Neural cell (in vitro differentiated cells): Measurements from ENCODE around the gene KCNIP3. TPM values are rescaled to one million over a fixed set of nuclear protein-coding genes. Genes with fewer than 3 reads are reported as not detected.

Experiments used
- H2AFZ ChIP-seq: fragments of 200-600, 300-800 bp; sonication (generic), shearing (Covaris generic); 2 replicates; pipeline ENCODE4 v1.6.0; 2014; ENCODE audit warnings: low read depth, mild to moderate bottlenecking, antibody characterized with exemption, low read length, moderate library complexity
- H3F3A ChIP-seq: fragments of 200-600 bp; shearing (Covaris generic); 2 replicates; pipeline ENCODE4 v1.6.1; 2016; ENCODE audit warnings: mild to moderate bottlenecking, moderate library complexity, mixed read lengths, antibody characterized with exemption, low read length; ENCODE audit not compliant: insufficient read depth, poor library complexity, severe bottlenecking
- H3K27ac ChIP-seq: fragments of 200-600, 300-800 bp; sonication (generic), shearing (Covaris generic); 2 replicates; pipeline ENCODE4 v1.5.1; 2014; ENCODE audit warnings: mild to moderate bottlenecking, low read length, moderate library complexity
- H3K27me3 ChIP-seq: fragments of 300-800, 200-600 bp; sonication (generic), shearing (Covaris generic); 2 replicates; pipeline ENCODE4 v1.6.0; 2014; ENCODE audit warnings: mild to moderate bottlenecking, low read depth, low read length, moderate library complexity; ENCODE audit not compliant: insufficient read depth
- H3K36me3 ChIP-seq: fragments of 300-800, 200-600 bp; sonication (generic), shearing (Covaris generic); 2 replicates; pipeline ENCODE4 v1.5.1; 2014; ENCODE audit warnings: mild to moderate bottlenecking, antibody characterized with exemption, low read length, moderate library complexity; ENCODE audit not compliant: insufficient read depth
- H3K4me2 ChIP-seq: fragments of 300-800, 200-600 bp; sonication (generic), shearing (Covaris generic); 2 replicates; pipeline ENCODE4 v1.6.0; 2014; ENCODE audit warnings: mild to moderate bottlenecking, low read length
- H3K4me3 ChIP-seq: fragments of 300-800, 200-600 bp; sonication (generic), shearing (Covaris generic); 2 replicates; pipeline ENCODE4 v1.5.1; 2014; ENCODE audit warnings: mild to moderate bottlenecking, low read length, moderate library complexity
- H3K79me2 ChIP-seq: fragments of 200-600 bp; shearing (Covaris generic); replicated peaks from 2 replicates; pipeline ENCODE4 v1.6.0; 2014; ENCODE audit warnings: mild to moderate bottlenecking, low read length, moderate library complexity; ENCODE audit not compliant: insufficient read depth
- H3K9ac ChIP-seq: fragments of 300-800, 200-600 bp; sonication (generic), shearing (Covaris generic); 2 replicates; pipeline ENCODE4 v1.6.1; 2016; ENCODE audit warnings: mild to moderate bottlenecking, low read length, mixed read lengths
- H3K9me2 ChIP-seq: fragments of 200-600 bp; shearing (Covaris generic); 2 replicates; pipeline ENCODE4 v1.6.1; 2016; ENCODE audit warnings: mild to moderate bottlenecking, low read length, mixed read lengths; ENCODE audit not compliant: insufficient read depth
- H3K9me3 ChIP-seq: fragments of 200-600, 300-800 bp; sonication (generic), shearing (Covaris generic); 2 replicates; pipeline ENCODE4 v1.6.1; 2016; ENCODE audit warnings: mild to moderate bottlenecking, mixed run types, low read length, moderate library complexity, mixed read lengths
- H4K20me1 ChIP-seq: fragments of 200-600 bp; shearing (Covaris generic); 2 replicates; pipeline ENCODE4 v1.6.1; 2016; ENCODE audit warnings: mild to moderate bottlenecking, mixed run types; ENCODE audit not compliant: insufficient read depth
- CTCF ChIP-seq: fragments of 450-650 bp; IDR thresholded peaks from 2 replicates; pipeline ENCODE4 v1.5.1; 2014; ENCODE audit warnings: antibody characterized with exemption, mild to moderate bottlenecking, moderate library complexity; ENCODE audit not compliant: poor library complexity, severe bottlenecking
- EP300 ChIP-seq: fragments of 450-650 bp; conservative IDR thresholded peaks from 2 replicates; pipeline ENCODE4 v1.6.1; 2014; ENCODE audit warnings: antibody characterized with exemption, mild to moderate bottlenecking, moderate library complexity; ENCODE audit not compliant: poor library complexity, severe bottlenecking
- EZH2 ChIP-seq: fragments of 200-600, 300-800 bp; shearing (Covaris generic), sonication (generic); IDR thresholded peaks from 2 replicates; pipeline ENCODE4 v1.6.1; 2014; ENCODE audit warnings: antibody characterized with exemption, low read length, borderline replicate concordance, mild to moderate bottlenecking; ENCODE audit not compliant: insufficient read depth, poor library complexity, severe bottlenecking
- MXI1 ChIP-seq: fragments of 450-650 bp; conservative IDR thresholded peaks from 2 replicates; pipeline ENCODE4 v1.6.1; 2014; ENCODE audit warnings: antibody characterized with exemption, mild to moderate bottlenecking; ENCODE audit not compliant: poor library complexity, severe bottlenecking
- POLR2AphosphoS5 ChIP-seq: IDR thresholded peaks from 2 replicates; pipeline ENCODE4 v1.6.1; 2012
- RAD21 ChIP-seq: fragments of 450-650 bp; conservative IDR thresholded peaks from 2 replicates; pipeline ENCODE4 v1.6.1; 2014; ENCODE audit warnings: antibody characterized with exemption, mild to moderate bottlenecking, moderate library complexity
- REST ChIP-seq: IDR thresholded peaks from 2 replicates; pipeline ENCODE4 v1.6.1; 2012; ENCODE audit warnings: borderline replicate concordance
- SMC3 ChIP-seq: fragments of 450-650 bp; conservative IDR thresholded peaks from 2 replicates; pipeline ENCODE4 v1.6.1; 2014; ENCODE audit warnings: antibody characterized with exemption, mild to moderate bottlenecking, moderate library complexity; ENCODE audit not compliant: poor library complexity
- TAF1 ChIP-seq: IDR thresholded peaks from 2 replicates; pipeline ENCODE4 v1.6.1; 2012; ENCODE audit warnings: low read depth
- polyA plus RNA-seq: library from polyadenylated mRNA; depleted of rRNA; stranded (reverse); fragments of >200 nt; gene quantifications from 2 replicates; pipeline ENCODE4 v1.2.3, GENCODE V29; 2014

Gene KCNIP3
- polyA plus RNA-seq, 1 donor from 2014 or later: not detected

- Histone ChIP-seq H2AFZ (no peak overlapping the region), H4K20me1 (no peaks in the 10 kb centered on the region), H3K27ac (no peak overlapping the region), H3K4me3 (no peak overlapping the region), H3K9ac (no peak overlapping the region), H3K79me2 (no peaks in the 10 kb centered on the region), H3K9me2 (no peaks in the 10 kb centered on the region), H3K4me2 (no peak overlapping the region), H3K9me3 (peaks cover 15% of the 10 kb centered on the region), H3K27me3 (no peaks in the 10 kb centered on the region), H3F3A (no peaks in the 10 kb centered on the region), H3K36me3 (no peaks in the 10 kb centered on the region)
- no peak for TF ChIP-seq SMC3
- TF ChIP-seq CTCF: no peak
- TF ChIP-seq RAD21: no peak
Measured at GRCh38 chr2:95315801-95316411, 18.8 kb downstream of the KCNIP3 start.

GRCh38 chr2:95316466-95317122 lies 19.4 kb downstream of the KCNIP3 start:
- no peaks in the 10 kb centered on the region for H3K36me3 ChIP-seq
- H3K9me2 ChIP-seq: no peaks in the 10 kb centered on the region
- H3K9ac ChIP-seq: no peak overlapping the region
- TF ChIP-seq CTCF (no peak), POLR2AphosphoS5 (no peak), EZH2 (no peak), MXI1 (no peak), RAD21 (no peak), EP300 (no peak), SMC3 (no peak), TAF1 (no peak), REST (no peak)
- H3K4me3 ChIP-seq: no peak overlapping the region
- H3K27me3 ChIP-seq: no peaks in the 10 kb centered on the region
- H3F3A ChIP-seq: no peaks in the 10 kb centered on the region
- no peaks in the 10 kb centered on the region for H4K20me1 ChIP-seq
- H3K79me2 ChIP-seq: no peaks in the 10 kb centered on the region
- H3K27ac ChIP-seq: no peak overlapping the region
- peaks cover 17% of the 10 kb centered on the region for H3K9me3 ChIP-seq
- no peak overlapping the region for H3K4me2 ChIP-seq
- H2AFZ ChIP-seq: no peak overlapping the region
